DMS153 treated with DMSO at 0.1 percent for 48 hours (cell line): ENCODE data around the gene DEF6.
"Not testable (repeated sequence)": the region's sequence is repeated elsewhere in the genome, so short reads cannot be mapped to it uniquely, and the experiment has no call there.

Source experiments
- DNase-seq: peaks from one replicate; lab custom pipeline; 2025; ENCODE audit not compliant: unreplicated experiment; lab: John Stamatoyannopoulos, UW

Gene DEF6

GRCh38 chr6:35278708-35279107 is 18.9 kb upstream of the DEF6 start:
- no peak for DNase-seq

GRCh38 chr6:35280903-35281302 is 16.7 kb upstream of the DEF6 start:
- DNase-seq = no peak

- DNase-seq = no peak
Observed at GRCh38 chr6:35282472-35282871, 15.1 kb upstream of the DEF6 start.

- DNase-seq = no peak
Observed at GRCh38 chr6:35283361-35283760, 14.3 kb upstream of the DEF6 start.

GRCh38 chr6:35287671-35288396 is 9.8 kb upstream of the DEF6 start:
- no peak for DNase-seq

- no peak for DNase-seq
Observed at GRCh38 chr6:35288834-35289233, 8.8 kb upstream of the DEF6 start.

GRCh38 chr6:35291491-35291890 is 6.1 kb upstream of the DEF6 start:
- DNase-seq = no peak

GRCh38 chr6:35292494-35292893 is 5.1 kb upstream of the DEF6 start:
- no peak for DNase-seq

GRCh38 chr6:35293681-35294080 is 3.9 kb upstream of the DEF6 start:
- DNase-seq = no peak

GRCh38 chr6:35294308-35294945 is 3.2 kb upstream of the DEF6 start:
- peak; percentile 55 for DNase-seq

GRCh38 chr6:35295036-35295435 is 2.6 kb upstream of the DEF6 start:
- no peak for DNase-seq

- no peak for DNase-seq
Observed at GRCh38 chr6:35295521-35296315, 1.9 kb upstream of the DEF6 start.

GRCh38 chr6:35296931-35297600 is 552 bp upstream of the DEF6 start:
- DNase-seq = no peak

GRCh38 chr6:35298625-35299140 is 1.1 kb downstream of the DEF6 start:
- DNase-seq = no peak

GRCh38 chr6:35299674-35300073 is 2.1 kb downstream of the DEF6 start:
- DNase-seq = no peak

GRCh38 chr6:35300848-35301247 is 3.2 kb downstream of the DEF6 start:
- no peak for DNase-seq

- DNase-seq = peak; percentile 13
Observed at GRCh38 chr6:35302604-35303241, 5.1 kb downstream of the DEF6 start.

GRCh38 chr6:35304299-35304698 is 6.7 kb downstream of the DEF6 start:
- DNase-seq = no peak

GRCh38 chr6:35305117-35305516 is 7.5 kb downstream of the DEF6 start:
- no peak for DNase-seq

- not testable (repeated sequence) for DNase-seq
Observed at GRCh38 chr6:35307138-35307537, 9.5 kb downstream of the DEF6 start.

GRCh38 chr6:35308543-35308942 is 10.9 kb downstream of the DEF6 start:
- not testable (repeated sequence) for DNase-seq
